Measurements from ENCODE around the gene SLCO3A1.

DNA sequence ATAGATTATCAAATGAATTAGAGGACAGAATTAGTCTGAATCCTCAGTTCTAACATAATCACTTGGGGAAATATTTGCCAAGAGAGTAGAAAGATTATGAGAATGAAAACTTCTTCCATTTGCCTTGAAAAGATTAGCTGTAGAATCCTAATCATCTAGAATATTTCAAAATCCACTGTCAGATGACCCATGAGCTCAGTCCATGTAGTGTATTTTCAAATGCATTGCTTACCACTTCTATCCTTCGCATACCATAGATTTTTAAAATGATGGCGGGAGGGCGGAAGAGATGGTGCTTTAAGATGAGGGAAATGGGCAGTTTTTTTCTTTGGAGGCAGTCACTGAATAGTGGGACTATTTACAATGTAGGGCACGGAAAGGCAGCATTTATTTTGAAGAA lies 136.3 kb downstream of the SLCO3A1 start:
- TF ChIP-seq CTCF (IDR thresholded peaks at IDR 0.05 in 8 of 11, conservative IDR thresholded peaks at IDR 0.05 in 3 of 11) (no peak), POLR2AphosphoS5 (IDR thresholded peaks at IDR 0.05) (no peak)
